OCI-LY3 (cell line): Measurements from ENCODE around the gene FBXO21.

Source experiments
- CTCF ChIP-seq: fragments of 200-600, 300-600 bp; sonication (generic); IDR thresholded peaks from 2 replicates; pipeline ENCODE4 v1.5.1; 2014; ENCODE audit warnings: antibody characterized with exemption, low read length, low read depth
- EZH2phosphoT487 ChIP-seq: fragments of 200-600 bp; shearing (Covaris generic); IDR thresholded peaks from 2 replicates; pipeline ENCODE4 v1.6.1; 2018; ENCODE audit warnings: antibody characterized with exemption, mixed run types, low read depth

GRCh38 chr12:117092511-117092780 is 97.8 kb downstream of the FBXO21 start:
- TF ChIP-seq CTCF: no peak
- no peak for TF ChIP-seq EZH2phosphoT487
